NCI-H1105 (cell line): ENCODE measurements around the gene RAD51B.

Experiments used
- DNase-seq: peaks from one replicate; lab custom pipeline; 2025; lab: John Stamatoyannopoulos, UW

RAD51B gene

GRCh38 chr14:68487805-68488590 is 668.4 kb downstream of the RAD51B start:
- DNase-seq: no peak

GRCh38 chr14:68491793-68492192 is 672.2 kb downstream of the RAD51B start:
- DNase-seq: no peak

- no peak for DNase-seq
These were observed 673.0 kb downstream of the RAD51B start for GRCh38 chr14:68492381-68493151.

GRCh38 chr14:68493152-68493911 is 673.8 kb downstream of the RAD51B start:
- DNase-seq: no peak

GRCh38 chr14:68495101-68496039 is 675.8 kb downstream of the RAD51B start:
- no peak for DNase-seq

- no peak for DNase-seq
These were observed 677.4 kb downstream of the RAD51B start for GRCh38 chr14:68497011-68497410.

- DNase-seq: no peak
These were observed 679.9 kb downstream of the RAD51B start for GRCh38 chr14:68499451-68499850.

- no peak for DNase-seq
These were observed 681.6 kb downstream of the RAD51B start for GRCh38 chr14:68501171-68501570.

GRCh38 chr14:68501614-68502052 is 682.1 kb downstream of the RAD51B start:
- no peak for DNase-seq

GRCh38 chr14:68502230-68502629 is 682.7 kb downstream of the RAD51B start:
- no peak for DNase-seq

- no peak for DNase-seq
These were observed 683.7 kb downstream of the RAD51B start for GRCh38 chr14:68503186-68503825.

GRCh38 chr14:68504861-68505260 is 685.3 kb downstream of the RAD51B start:
- no peak for DNase-seq

GRCh38 chr14:68506021-68506644 is 686.6 kb downstream of the RAD51B start:
- no peak for DNase-seq

- DNase-seq: no peak
These were observed 687.3 kb downstream of the RAD51B start for GRCh38 chr14:68506645-68507419.

GRCh38 chr14:68507544-68508081 is 688.0 kb downstream of the RAD51B start:
- no peak for DNase-seq

GRCh38 chr14:68508581-68508980 is 689.0 kb downstream of the RAD51B start:
- no peak for DNase-seq

GRCh38 chr14:68509188-68509983 is 689.8 kb downstream of the RAD51B start:
- DNase-seq: no peak
